Endothelial cell (in vitro differentiated cells): ENCODE measurements around the gene CFAP91. TPM values are rescaled to one million over a fixed set of nuclear protein-coding genes. Genes with fewer than 3 reads are reported as not detected.

Experiments
- DNase-seq: peaks from one replicate; pipeline ENCODE4 v3.0.0; 2021; ENCODE audit warnings: low spot score
- H3K27ac Mint-ChIP-seq: one replicate; pipeline ENCODE4 v1.8.0; 2021; ENCODE audit warnings: mixed read lengths, inconsistent platforms; ENCODE audit not compliant: unreplicated experiment
- H3K27me3 Mint-ChIP-seq: one replicate; pipeline ENCODE4 v1.8.0; 2021; ENCODE audit warnings: mild to moderate bottlenecking, moderate library complexity, mixed read lengths, inconsistent platforms; ENCODE audit not compliant: unreplicated experiment
- H3K36me3 Mint-ChIP-seq: one replicate; pipeline ENCODE4 v1.8.0; 2021; ENCODE audit warnings: mild to moderate bottlenecking, low read depth, mixed read lengths, inconsistent platforms; ENCODE audit not compliant: unreplicated experiment
- H3K4me1 Mint-ChIP-seq: one replicate; pipeline ENCODE4 v1.8.0; 2021; ENCODE audit warnings: mild to moderate bottlenecking, mixed read lengths, inconsistent platforms; ENCODE audit not compliant: unreplicated experiment
- H3K4me3 Mint-ChIP-seq: one replicate; pipeline ENCODE4 v1.8.0; 2021; ENCODE audit warnings: mild to moderate bottlenecking, mixed read lengths, inconsistent platforms; ENCODE audit not compliant: unreplicated experiment
- H3K9me3 Mint-ChIP-seq: one replicate; pipeline ENCODE4 v1.8.0; 2021; ENCODE audit warnings: mixed read lengths, inconsistent platforms; ENCODE audit not compliant: unreplicated experiment
- total RNA-seq: library from RNA; stranded (reverse); fragmentation: NEBNext Ultra II Directional; extraction: Animal tissue kit (Norgen Biotek cat#: 25700); gene quantifications from one replicate; pipeline ENCODE4 v1.2.1, GENCODE V29; 2021; ENCODE audit not compliant: unreplicated experiment
- TF ChIP-seq, protein P1 (sequence below): fragments of 200-600 bp; sonication (generic); IDR thresholded peaks from one replicate; pipeline ENCODE4 v1.5.0; 2021; ENCODE audit warnings: antibody characterized with exemption; ENCODE audit not compliant: unreplicated experiment

The CFAP91 gene
- total RNA-seq, 1 donor from 2014 or later = 0.23 TPM

DNA sequence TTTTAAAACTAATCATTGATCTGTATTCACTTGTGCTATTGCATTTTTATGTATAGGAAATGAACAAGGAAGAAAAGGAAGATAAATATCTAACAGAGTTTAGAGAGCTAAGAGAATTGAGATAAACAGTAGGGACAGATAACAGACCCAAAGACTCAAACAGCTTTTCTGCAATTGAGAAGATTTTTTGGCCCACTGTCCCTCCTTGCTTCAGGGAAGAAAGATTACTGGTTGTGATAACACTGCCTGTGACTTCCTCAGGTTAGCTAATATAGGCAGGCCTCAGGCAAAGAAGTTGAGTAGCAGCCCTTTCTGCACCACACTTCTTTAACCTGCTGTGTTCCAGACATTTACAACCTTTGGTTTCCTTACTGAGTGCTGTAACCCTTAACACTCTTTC lies 22.9 kb upstream of the CFAP91 start:
- TF ChIP-seq, protein P1, sequence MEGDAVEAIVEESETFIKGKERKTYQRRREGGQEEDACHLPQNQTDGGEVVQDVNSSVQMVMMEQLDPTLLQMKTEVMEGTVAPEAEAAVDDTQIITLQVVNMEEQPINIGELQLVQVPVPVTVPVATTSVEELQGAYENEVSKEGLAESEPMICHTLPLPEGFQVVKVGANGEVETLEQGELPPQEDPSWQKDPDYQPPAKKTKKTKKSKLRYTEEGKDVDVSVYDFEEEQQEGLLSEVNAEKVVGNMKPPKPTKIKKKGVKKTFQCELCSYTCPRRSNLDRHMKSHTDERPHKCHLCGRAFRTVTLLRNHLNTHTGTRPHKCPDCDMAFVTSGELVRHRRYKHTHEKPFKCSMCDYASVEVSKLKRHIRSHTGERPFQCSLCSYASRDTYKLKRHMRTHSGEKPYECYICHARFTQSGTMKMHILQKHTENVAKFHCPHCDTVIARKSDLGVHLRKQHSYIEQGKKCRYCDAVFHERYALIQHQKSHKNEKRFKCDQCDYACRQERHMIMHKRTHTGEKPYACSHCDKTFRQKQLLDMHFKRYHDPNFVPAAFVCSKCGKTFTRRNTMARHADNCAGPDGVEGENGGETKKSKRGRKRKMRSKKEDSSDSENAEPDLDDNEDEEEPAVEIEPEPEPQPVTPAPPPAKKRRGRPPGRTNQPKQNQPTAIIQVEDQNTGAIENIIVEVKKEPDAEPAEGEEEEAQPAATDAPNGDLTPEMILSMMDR = no peak
- DNase-seq = no peak
- H3K4me1 Mint-ChIP-seq = peaks cover 18% of the 10 kb centered on the region
- H3K27me3 Mint-ChIP-seq = no peaks in the 10 kb centered on the region
- H3K27ac Mint-ChIP-seq = no peak overlapping the region
- H3K36me3 Mint-ChIP-seq = no peaks in the 10 kb centered on the region
- H3K9me3 Mint-ChIP-seq = no peaks in the 10 kb centered on the region
- no peak overlapping the region for H3K4me3 Mint-ChIP-seq

DNA sequence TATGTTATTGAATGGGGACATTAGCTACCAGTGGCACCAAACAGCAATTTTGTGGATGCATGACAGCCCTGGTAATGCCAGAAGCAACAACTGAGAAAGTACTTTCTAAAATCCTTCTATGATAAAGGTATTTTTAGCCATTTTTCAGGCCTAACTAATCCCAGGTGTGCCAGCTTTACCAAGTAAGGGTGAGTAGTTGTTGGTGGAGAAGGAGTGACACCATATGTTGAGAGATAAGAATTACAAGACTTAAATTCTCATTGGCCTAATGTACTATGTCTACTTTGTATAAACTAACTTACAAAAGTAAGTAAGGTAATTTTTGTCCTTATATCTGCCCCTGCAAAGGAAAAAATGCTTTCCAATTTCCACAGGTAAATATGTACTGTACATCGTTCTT lies 21.5 kb upstream of the CFAP91 start:
- H3K9me3 Mint-ChIP-seq = no peaks in the 10 kb centered on the region
- DNase-seq = no peak
- TF ChIP-seq, protein P1 = no peak
- no peak overlapping the region for H3K27ac Mint-ChIP-seq
- no peaks in the 10 kb centered on the region for H3K36me3 Mint-ChIP-seq
- H3K4me1 Mint-ChIP-seq = peaks cover 10% of the 10 kb centered on the region
- H3K4me3 Mint-ChIP-seq = no peak overlapping the region
- peaks cover 2% of the 10 kb centered on the region for H3K27me3 Mint-ChIP-seq

DNA sequence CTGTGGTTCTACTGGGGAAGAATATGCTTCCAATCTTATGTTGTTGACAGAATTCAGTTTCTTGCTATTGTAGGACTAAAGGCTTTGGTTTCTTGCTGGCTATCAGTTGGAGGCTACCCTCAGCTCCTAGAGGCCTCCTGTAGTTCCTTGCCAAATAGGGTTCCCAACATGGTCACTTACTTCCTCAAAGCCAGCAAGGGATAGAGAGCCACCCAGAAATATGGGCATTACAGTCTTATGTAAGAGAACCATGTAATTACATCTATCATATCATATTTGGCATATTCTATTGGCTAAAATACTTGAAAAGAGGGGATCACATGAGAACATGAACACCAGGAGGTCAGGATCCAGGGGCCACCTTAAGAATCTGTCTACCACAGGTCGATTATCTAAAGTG lies 19.4 kb upstream of the CFAP91 start:
- DNase-seq = no peak
- Mint-ChIP-seq H3K27me3 (peaks cover 4% of the 10 kb centered on the region), H3K4me3 (no peak overlapping the region), H3K27ac (no peak overlapping the region), H3K9me3 (peaks cover 3% of the 10 kb centered on the region), H3K36me3 (no peaks in the 10 kb centered on the region), H3K4me1 (no peaks in the 10 kb centered on the region)
- TF ChIP-seq, protein P1 = no peak

DNA sequence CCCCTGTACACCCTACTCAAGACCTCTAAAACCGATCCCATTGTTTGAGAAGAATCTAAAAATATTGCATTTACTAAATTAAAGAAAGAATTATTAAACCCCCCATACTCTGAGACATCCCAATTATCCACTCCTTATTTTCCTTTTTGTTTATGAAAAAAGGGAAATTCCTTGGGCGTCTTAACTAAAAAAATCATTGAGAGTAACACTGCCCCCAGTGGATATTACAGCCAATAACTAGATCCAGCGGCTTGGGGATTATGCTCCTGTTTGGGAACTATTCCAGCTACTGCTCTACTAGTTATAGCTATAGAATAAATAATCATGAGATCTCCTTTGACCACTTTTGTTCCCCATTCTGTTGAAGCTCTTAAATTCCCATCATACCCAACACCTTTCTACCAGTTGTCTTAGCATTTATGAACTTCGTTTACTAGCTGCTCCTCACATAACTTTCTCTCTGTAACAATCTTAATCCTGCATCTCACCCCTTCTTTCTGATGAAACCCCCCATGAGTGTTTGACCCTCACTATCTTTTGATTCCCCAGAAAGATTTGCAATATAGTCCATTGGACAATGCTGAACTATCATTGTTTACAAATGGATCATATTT lies 12.7 kb upstream of the CFAP91 start:
- TF ChIP-seq, protein P1 = peak; percentile 61
- H3K36me3 Mint-ChIP-seq = no peaks in the 10 kb centered on the region
- no peak for DNase-seq

DNA sequence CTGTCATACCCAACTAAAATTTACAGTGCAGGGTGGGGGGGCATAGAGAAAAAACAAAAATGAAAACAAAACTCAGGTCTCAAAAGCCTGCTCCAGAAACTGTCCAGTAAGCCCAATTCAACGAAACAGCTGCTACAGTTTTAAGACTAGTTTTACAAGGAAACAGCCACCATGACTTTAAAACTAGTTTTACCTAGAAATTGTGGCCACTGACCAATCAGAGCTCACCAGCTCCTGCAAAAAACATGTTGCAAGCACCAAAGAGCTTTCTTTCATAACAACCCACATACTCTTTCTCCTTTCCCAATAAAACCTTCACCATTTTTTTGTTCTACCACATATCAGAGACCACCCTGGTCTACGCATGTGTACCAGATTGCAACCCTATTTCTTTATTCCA lies 7.3 kb upstream of the CFAP91 start:
- Mint-ChIP-seq H3K36me3 (no peaks in the 10 kb centered on the region), H3K4me3 (no peak overlapping the region), H3K4me1 (peaks cover 3% of the 10 kb centered on the region), H3K27ac (no peak overlapping the region), H3K9me3 (no peaks in the 10 kb centered on the region), H3K27me3 (no peaks in the 10 kb centered on the region)
- DNase-seq = no peak
- TF ChIP-seq, protein P1 = no peak

More for the DNA sequence above, 12.7 kb upstream of the CFAP91 start:
- Mint-ChIP-seq H3K4me1 (no peaks in the 10 kb centered on the region), H3K27me3 (peaks cover 4% of the 10 kb centered on the region), H3K27ac (no peak overlapping the region), H3K9me3 (peaks cover 3% of the 10 kb centered on the region), H3K4me3 (no peak overlapping the region)
